NT2/D1 (cell line): Measurements from ENCODE around the gene RSAD2.

ENCODE experiments used
- DNase-seq: peaks from one replicate; pipeline ENCODE4 v3.0.0-alpha.2; 2011; ENCODE audit warnings: low read depth, low spot score
- H3K27me3 ChIP-seq: 2 replicates; pipeline ENCODE4 v1.6.0; 2011; ENCODE audit warnings: mild to moderate bottlenecking; ENCODE audit not compliant: insufficient read length, insufficient read depth
- H3K36me3 ChIP-seq: 2 replicates; pipeline ENCODE4 v1.6.1; 2011; ENCODE audit warnings: mild to moderate bottlenecking, low read length, mixed read lengths; ENCODE audit not compliant: insufficient read depth, insufficient read length
- H3K4me1 ChIP-seq: 2 replicates; pipeline ENCODE4 v1.5.1; 2011; ENCODE audit not compliant: insufficient read depth, insufficient read length
- H3K4me3 ChIP-seq: 2 replicates; pipeline ENCODE4 v1.5.1; 2011; ENCODE audit warnings: low read depth; ENCODE audit not compliant: insufficient read length
- H3K9ac ChIP-seq: 2 replicates; pipeline ENCODE4 v1.6.0; 2011; ENCODE audit warnings: low read depth; ENCODE audit not compliant: insufficient read length
- H3K9me3 ChIP-seq: 2 replicates; pipeline ENCODE4 v1.5.1; 2011; ENCODE audit warnings: mild to moderate bottlenecking, low read length; ENCODE audit not compliant: insufficient read depth
- SUZ12 ChIP-seq: IDR thresholded peaks from 2 replicates; pipeline ENCODE4 v1.6.1; 2011; ENCODE audit not compliant: insufficient read length, insufficient read depth; ENCODE audit errors: extremely low read depth
- YY1 ChIP-seq: IDR thresholded peaks from 2 replicates; pipeline ENCODE4 v1.6.1; 2011; ENCODE audit not compliant: insufficient read length, insufficient read depth
- ZNF274 ChIP-seq: IDR thresholded peaks from 2 replicates; pipeline ENCODE4 v1.6.1; 2011; ENCODE audit warnings: mild to moderate bottlenecking, low read depth, low read length

Gene RSAD2

GRCh38 chr2:6906165-6906741 is 28.7 kb downstream of the RSAD2 start:
- no peak for DNase-seq
- H3K4me3 ChIP-seq = no peak overlapping the region
- TF ChIP-seq YY1 (no peak), ZNF274 (no peak), SUZ12 (no peak)
- no peaks in the 10 kb centered on the region for H3K36me3 ChIP-seq
- H3K27me3 ChIP-seq = no peaks in the 10 kb centered on the region
- no peak overlapping the region for H3K9ac ChIP-seq
- H3K9me3 ChIP-seq = no peaks in the 10 kb centered on the region
- no peaks in the 10 kb centered on the region for H3K4me1 ChIP-seq

GRCh38 chr2:6908291-6908690 is 30.7 kb downstream of the RSAD2 start:
- no peak for DNase-seq
- Histone ChIP-seq H3K9me3 (no peaks in the 10 kb centered on the region), H3K9ac (no peak overlapping the region), H3K27me3 (no peaks in the 10 kb centered on the region), H3K4me1 (no peaks in the 10 kb centered on the region), H3K36me3 (no peaks in the 10 kb centered on the region), H3K4me3 (no peak overlapping the region)
- no peak for TF ChIP-seq ZNF274
- no peak for TF ChIP-seq SUZ12
- TF ChIP-seq YY1 = no peak

GRCh38 chr2:6909431-6910385 is 32.1 kb downstream of the RSAD2 start:
- no peak for DNase-seq
- Histone ChIP-seq H3K27me3 (no peaks in the 10 kb centered on the region), H3K9ac (no peak overlapping the region), H3K4me3 (no peak overlapping the region), H3K4me1 (no peaks in the 10 kb centered on the region), H3K9me3 (no peaks in the 10 kb centered on the region), H3K36me3 (no peaks in the 10 kb centered on the region)
- TF ChIP-seq ZNF274 (no peak), YY1 (no peak)

- no peaks in the 10 kb centered on the region for H3K36me3 ChIP-seq
- no peak overlapping the region for H3K9ac ChIP-seq
- no peaks in the 10 kb centered on the region for H3K27me3 ChIP-seq
- H3K4me3 ChIP-seq = no peak overlapping the region
- no peak for DNase-seq
- peaks cover 3% of the 10 kb centered on the region for H3K4me1 ChIP-seq
- no peaks in the 10 kb centered on the region for H3K9me3 ChIP-seq
- TF ChIP-seq SUZ12 = no peak
- no peak for TF ChIP-seq ZNF274
- no peak for TF ChIP-seq YY1
Observed at GRCh38 chr2:6911721-6912120, 34.1 kb downstream of the RSAD2 start.

- H3K9me3 ChIP-seq = no peaks in the 10 kb centered on the region
- no peak overlapping the region for H3K9ac ChIP-seq
- no peak for TF ChIP-seq ZNF274
- no peak for TF ChIP-seq SUZ12
- no peak for TF ChIP-seq YY1
- no peaks in the 10 kb centered on the region for H3K27me3 ChIP-seq
- DNase-seq = no peak
- peaks cover 6% of the 10 kb centered on the region for H3K4me1 ChIP-seq
- H3K36me3 ChIP-seq = no peaks in the 10 kb centered on the region
- H3K4me3 ChIP-seq = no peak overlapping the region
Observed at GRCh38 chr2:6913415-6914157, 36.0 kb downstream of the RSAD2 start.

- Histone ChIP-seq H3K9ac (no peak overlapping the region), H3K36me3 (peaks cover 4% of the 10 kb centered on the region), H3K4me3 (no peak overlapping the region), H3K4me1 (peaks cover 9% of the 10 kb centered on the region), H3K27me3 (no peaks in the 10 kb centered on the region), H3K9me3 (no peaks in the 10 kb centered on the region)
- DNase-seq = no peak
- no peak for TF ChIP-seq SUZ12
Observed at GRCh38 chr2:6914828-6915227, 37.3 kb downstream of the RSAD2 start.

- peak; percentile 43 for DNase-seq
- H3K27me3 ChIP-seq = no peaks in the 10 kb centered on the region
- no peaks in the 10 kb centered on the region for H3K9me3 ChIP-seq
- no peak overlapping the region for H3K9ac ChIP-seq
- peaks cover 4% of the 10 kb centered on the region for H3K36me3 ChIP-seq
- H3K4me1 ChIP-seq = peaks cover 9% of the 10 kb centered on the region
- H3K4me3 ChIP-seq = no peak overlapping the region
- TF ChIP-seq ZNF274 = no peak
- TF ChIP-seq SUZ12 = no peak
Observed at GRCh38 chr2:6915399-6915798, 37.8 kb downstream of the RSAD2 start.
